Activated B cell treated with CpG ODN at 0.5 μM for 24 hours (primary cell): Measurements from ENCODE around the gene NANP. TPM values are rescaled to one million over a fixed set of nuclear protein-coding genes. Genes with fewer than 3 reads are reported as not detected.

Source experiments
- ATAC-seq: fragments of 200-7000 bp; cut with Tn5 transposase; one replicate; pipeline ENCODE4 v1.10.0; 2021; ENCODE audit warnings: low read depth, mild to moderate bottlenecking, moderate library complexity
- CTCF ChIA-PET: fragments of 350-600 bp; sonication (Branson Sonifier 250); formaldehyde crosslinking; loops from one replicate; lab custom pipeline; 2021; ENCODE audit warnings: antibody characterized with exemption; lab: Charles Lee
- POLR2A ChIA-PET: fragments of 350-600 bp; sonication (Branson Sonifier 250); formaldehyde crosslinking; loops from one replicate; lab custom pipeline; 2021; ENCODE audit warnings: antibody characterized with exemption; lab: Charles Lee
- DNase-seq: peaks from one replicate; pipeline ENCODE4 v3.0.0; 2022
- H3K27ac Mint-ChIP-seq: one replicate; pipeline ENCODE4 v1.8.0; 2020; ENCODE audit warnings: mixed read lengths
- H3K27me3 Mint-ChIP-seq: one replicate; pipeline ENCODE4 v1.8.0; 2021; ENCODE audit warnings: mixed read lengths
- H3K36me3 Mint-ChIP-seq: one replicate; pipeline ENCODE4 v1.8.0; 2021; ENCODE audit warnings: low read depth, mixed read lengths
- H3K4me1 Mint-ChIP-seq: one replicate; pipeline ENCODE4 v1.8.0; 2021; ENCODE audit warnings: mixed read lengths
- H3K4me3 Mint-ChIP-seq: one replicate; pipeline ENCODE4 v1.8.0; 2020; ENCODE audit warnings: mild to moderate bottlenecking, mixed read lengths
- H3K9me3 Mint-ChIP-seq: one replicate; pipeline ENCODE4 v1.8.0; 2020; ENCODE audit warnings: mixed read lengths
- CTCF ChIP-seq: fragments of 200-600 bp; IDR thresholded peaks from one replicate; pipeline ENCODE4 v1.8.0; 2022; ENCODE audit warnings: antibody characterized with exemption, mild to moderate bottlenecking
- intact Hi-C: fragments of 100-400 bp; cut with micrococcal nuclease; formaldehyde crosslinking; loops from one replicate; pipeline ENCODE4 v1.15.1; 2024
- total RNA-seq: library from RNA; stranded (reverse); gene quantifications from 2 replicates; pipeline ENCODE4 v1.2.3, GENCODE V29; 2022

Gene NANP
- total RNA-seq, 1 donor from 2014 or later, result 2.7 TPM

GRCh38 chr20:25570148-25570530 lies 53.7 kb downstream of the NANP start:
- POLR2A ChIA-PET, result no interaction called here
- Mint-ChIP-seq H3K9me3 (no peaks in the 10 kb centered on the region), H3K36me3 (no peaks in the 10 kb centered on the region), H3K4me1 (no peaks in the 10 kb centered on the region), H3K27me3 (no peaks in the 10 kb centered on the region), H3K27ac (no peak overlapping the region), H3K4me3 (no peak overlapping the region)
- DNase-seq (no peak), ATAC-seq (no peak)
- CTCF ChIA-PET, result no interaction called here
- intact Hi-C loops, result no loop called here
- TF ChIP-seq CTCF, result no peak

- CTCF ChIA-PET, result no interaction called here
- no peak for TF ChIP-seq CTCF
- DNase-seq (no peak), ATAC-seq (no peak)
- no peak overlapping the region for H3K27ac Mint-ChIP-seq
- intact Hi-C loops, result no loop called here
- POLR2A ChIA-PET, result no interaction called here
- no peaks in the 10 kb centered on the region for H3K9me3 Mint-ChIP-seq
- no peaks in the 10 kb centered on the region for H3K36me3 Mint-ChIP-seq
- H3K4me3 Mint-ChIP-seq, result no peak overlapping the region
- no peaks in the 10 kb centered on the region for H3K4me1 Mint-ChIP-seq
- no peaks in the 10 kb centered on the region for H3K27me3 Mint-ChIP-seq
These were observed 56.5 kb downstream of the NANP start for GRCh38 chr20:25567286-25567685.

- no peak overlapping the region for H3K4me3 Mint-ChIP-seq
- CTCF ChIA-PET, result no interaction called here
- H3K4me1 Mint-ChIP-seq, result no peaks in the 10 kb centered on the region
- POLR2A ChIA-PET, result no interaction called here
- no peak for ATAC-seq
- DNase-seq, result no peak
- no peaks in the 10 kb centered on the region for H3K9me3 Mint-ChIP-seq
- TF ChIP-seq CTCF, result no peak
- H3K27me3 Mint-ChIP-seq, result no peaks in the 10 kb centered on the region
- intact Hi-C loops, result no loop called here
- no peak overlapping the region for H3K27ac Mint-ChIP-seq
- no peaks in the 10 kb centered on the region for H3K36me3 Mint-ChIP-seq
These were observed 57.0 kb downstream of the NANP start for GRCh38 chr20:25566821-25567220.

- Mint-ChIP-seq H3K36me3 (no peaks in the 10 kb centered on the region), H3K9me3 (no peaks in the 10 kb centered on the region), H3K4me1 (no peaks in the 10 kb centered on the region), H3K27me3 (no peaks in the 10 kb centered on the region), H3K4me3 (no peak overlapping the region), H3K27ac (no peak overlapping the region)
- ATAC-seq (no peak), DNase-seq (no peak)
- ChIA-PET CTCF (no interaction called here), POLR2A (no interaction called here)
- intact Hi-C loops, result no loop called here
- TF ChIP-seq CTCF, result no peak
These were observed 58.1 kb downstream of the NANP start for GRCh38 chr20:25565578-25566157.

GRCh38 chr20:25563876-25564275 lies 59.9 kb downstream of the NANP start:
- ChIA-PET POLR2A (no interaction called here), CTCF (no interaction called here)
- no peak for ATAC-seq
- no peak for TF ChIP-seq CTCF
- Mint-ChIP-seq H3K4me3 (no peak overlapping the region), H3K27ac (no peak overlapping the region), H3K4me1 (no peaks in the 10 kb centered on the region), H3K27me3 (no peaks in the 10 kb centered on the region), H3K36me3 (no peaks in the 10 kb centered on the region), H3K9me3 (no peaks in the 10 kb centered on the region)
- intact Hi-C loops, result no loop called here
- no peak for DNase-seq
